ENCODE measurements around the gene AUTS2. TPM values are rescaled to one million over a fixed set of nuclear protein-coding genes. Genes with fewer than 3 reads are reported as not detected.
A peak's percentile ranks its signal among the peaks of the same experiment; 100 is the strongest.

AUTS2 gene
- total and polyA plus RNA-seq, 2 experiments from 2014 or later, result 32.0 to 91.0 TPM

GRCh38 chr7:70797109-70797514, 1198.8 kb downstream of the AUTS2 start:
- no peak for TF ChIP-seq ETS1 (IDR thresholded peaks at IDR 0.05)
- TF ChIP-seq STAT1 (IDR thresholded peaks at IDR 0.05; ENCODE audit: unreplicated experiment), result no peak
- TF ChIP-seq, protein P1, sequence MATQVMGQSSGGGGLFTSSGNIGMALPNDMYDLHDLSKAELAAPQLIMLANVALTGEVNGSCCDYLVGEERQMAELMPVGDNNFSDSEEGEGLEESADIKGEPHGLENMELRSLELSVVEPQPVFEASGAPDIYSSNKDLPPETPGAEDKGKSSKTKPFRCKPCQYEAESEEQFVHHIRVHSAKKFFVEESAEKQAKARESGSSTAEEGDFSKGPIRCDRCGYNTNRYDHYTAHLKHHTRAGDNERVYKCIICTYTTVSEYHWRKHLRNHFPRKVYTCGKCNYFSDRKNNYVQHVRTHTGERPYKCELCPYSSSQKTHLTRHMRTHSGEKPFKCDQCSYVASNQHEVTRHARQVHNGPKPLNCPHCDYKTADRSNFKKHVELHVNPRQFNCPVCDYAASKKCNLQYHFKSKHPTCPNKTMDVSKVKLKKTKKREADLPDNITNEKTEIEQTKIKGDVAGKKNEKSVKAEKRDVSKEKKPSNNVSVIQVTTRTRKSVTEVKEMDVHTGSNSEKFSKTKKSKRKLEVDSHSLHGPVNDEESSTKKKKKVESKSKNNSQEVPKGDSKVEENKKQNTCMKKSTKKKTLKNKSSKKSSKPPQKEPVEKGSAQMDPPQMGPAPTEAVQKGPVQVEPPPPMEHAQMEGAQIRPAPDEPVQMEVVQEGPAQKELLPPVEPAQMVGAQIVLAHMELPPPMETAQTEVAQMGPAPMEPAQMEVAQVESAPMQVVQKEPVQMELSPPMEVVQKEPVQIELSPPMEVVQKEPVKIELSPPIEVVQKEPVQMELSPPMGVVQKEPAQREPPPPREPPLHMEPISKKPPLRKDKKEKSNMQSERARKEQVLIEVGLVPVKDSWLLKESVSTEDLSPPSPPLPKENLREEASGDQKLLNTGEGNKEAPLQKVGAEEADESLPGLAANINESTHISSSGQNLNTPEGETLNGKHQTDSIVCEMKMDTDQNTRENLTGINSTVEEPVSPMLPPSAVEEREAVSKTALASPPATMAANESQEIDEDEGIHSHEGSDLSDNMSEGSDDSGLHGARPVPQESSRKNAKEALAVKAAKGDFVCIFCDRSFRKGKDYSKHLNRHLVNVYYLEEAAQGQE (IDR thresholded peaks at IDR 0.05; ENCODE audit: unreplicated experiment), result no peak
- Histone ChIP-seq H3K27me3 (ENCODE audit: insufficient read depth) (no peaks in the 10 kb centered on the region), H3K27ac (ENCODE audit: low read depth) (no peak overlapping the region), H3K9me2 (ENCODE audit: insufficient read depth) (no peaks in the 10 kb centered on the region), H3K4me2 (no peak overlapping the region), H3F3A (replicated peaks; ENCODE audit: low read depth) (0 out of 2 replicates have a peak, but pooled peaks cover 3% of the 10 kb centered on the region), H3K36me3 (ENCODE audit: insufficient read depth) (no peaks in the 10 kb centered on the region; the same call in 1 of the 2 replicates), H3K4me1 (ENCODE audit: insufficient read depth) (no peaks in the 10 kb centered on the region), H3K4me3 (no peak overlapping the region), H3K79me2 (replicated peaks; ENCODE audit: insufficient read depth) (no peaks in the 10 kb centered on the region), H2AFZ (no peak overlapping the region), H4K20me1 (replicated peaks; ENCODE audit: insufficient read depth) (no peaks in the 10 kb centered on the region)
- peaks cover 18% of the 10 kb centered on the region for H3K36me3 Mint-ChIP-seq (ENCODE audit: low read depth)
- peak; percentile 23 for DNase-seq (ENCODE audit: low spot score)
- no peak overlapping the region for H3K4me3 Mint-ChIP-seq
- peaks cover 26% of the 10 kb centered on the region for H3K9me3 Mint-ChIP-seq
- peak overlapping the region; percentile 64; the same call in 1 of the 2 replicates for H3K27ac Mint-ChIP-seq
- ATAC-seq, result peak; percentile 27
- H3K27me3 Mint-ChIP-seq (ENCODE audit: insufficient read depth, low read depth, poor library complexity), result peaks cover 2% of the 10 kb centered on the region
- H3K4me1 Mint-ChIP-seq, result peaks cover 9% of the 10 kb centered on the region; the same call in 2 of the 3 replicates

DNA sequence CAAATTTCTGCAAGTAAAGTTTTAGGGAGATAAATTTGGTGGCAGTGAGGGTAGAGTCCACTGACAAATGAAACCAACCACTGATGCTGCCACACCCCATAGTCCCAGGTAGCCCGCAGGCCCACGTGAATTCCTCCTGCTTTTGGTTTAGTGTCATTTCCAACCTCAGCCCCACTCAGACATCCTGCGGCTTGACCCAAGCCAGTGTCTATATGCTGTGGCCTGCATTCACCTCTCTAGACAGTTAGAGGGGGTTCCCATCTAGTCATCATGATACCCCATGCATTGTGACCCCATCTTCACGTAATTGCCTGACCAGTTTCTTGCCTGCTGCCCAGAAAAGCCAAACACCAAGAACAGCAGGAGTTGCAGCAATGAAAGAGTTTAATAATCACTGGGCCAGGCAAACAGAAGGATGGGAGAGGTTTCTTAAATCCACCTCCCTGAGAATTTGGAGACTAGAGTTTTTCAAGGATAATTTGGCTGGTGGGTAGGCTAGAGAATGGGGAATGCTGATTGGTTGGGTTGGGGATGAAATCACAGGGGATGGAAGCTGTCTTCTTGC, 1201.6 kb downstream of the AUTS2 start:
- no peak overlapping the region for H3K4me3 ChIP-seq
- no peak overlapping the region for H3K4me2 ChIP-seq
- no peak for DNase-seq (ENCODE audit: low spot score)
- Mint-ChIP-seq H3K27me3 (ENCODE audit: insufficient read depth, low read depth, poor library complexity) (peaks cover 4% of the 10 kb centered on the region), H3K36me3 (ENCODE audit: low read depth) (peaks cover 2% of the 10 kb centered on the region; the same call in 2 of the 3 replicates), H3K4me3 (no peak overlapping the region), H3K27ac (no peak overlapping the region), H3K4me1 (peaks cover 9% of the 10 kb centered on the region; the same call in 2 of the 3 replicates), H3K9me3 (peaks cover 26% of the 10 kb centered on the region)
- H3K4me1 ChIP-seq (ENCODE audit: insufficient read depth), result no peaks in the 10 kb centered on the region
- H3K27ac ChIP-seq (ENCODE audit: low read depth), result no peak overlapping the region
- no peaks in the 10 kb centered on the region for H3K27me3 ChIP-seq (ENCODE audit: insufficient read depth)
- H3K9me2 ChIP-seq (ENCODE audit: insufficient read depth), result no peaks in the 10 kb centered on the region
- H4K20me1 ChIP-seq (replicated peaks; ENCODE audit: insufficient read depth), result no peaks in the 10 kb centered on the region
- no peak for ATAC-seq
- 0 out of 2 replicates have a peak, but pooled peaks cover 2% of the 10 kb centered on the region for H3F3A ChIP-seq (replicated peaks; ENCODE audit: low read depth)
- no peaks in the 10 kb centered on the region; the same call in 1 of the 2 replicates for H3K36me3 ChIP-seq (ENCODE audit: insufficient read depth)
- no peaks in the 10 kb centered on the region for H3K79me2 ChIP-seq (replicated peaks; ENCODE audit: insufficient read depth)
- no peak overlapping the region for H2AFZ ChIP-seq
- no peak for TF ChIP-seq ZNF462 (CRISPR knock-in tag; IDR thresholded peaks at IDR 0.05)
- no peak for TF ChIP-seq POLR2AphosphoS5 (IDR thresholded peaks at IDR 0.05; ENCODE audit: low read depth)
- no peak for TF ChIP-seq EZH2phosphoT487 (IDR thresholded peaks at IDR 0.05; ENCODE audit: unreplicated experiment)

Measured in GM23338 (cell line).